Ishikawa (cell line): ENCODE results near the gene HMGCS2.

ENCODE experiments used
- EP300 ChIP-seq: IDR thresholded peaks from 2 replicates; pipeline ENCODE4 v1.6.1; 2012; ENCODE audit warnings: borderline replicate concordance
- TAF1 ChIP-seq: IDR thresholded peaks from 2 replicates; pipeline ENCODE4 v1.6.1; 2012; ENCODE audit warnings: low read depth, mild to moderate bottlenecking

- TF ChIP-seq EP300 (no peak), TAF1 (no peak)
Observed at GRCh38 chr1:119811387-119811786, 42.7 kb upstream of the HMGCS2 start, which contains the start of gene REG4.
